Measurements from ENCODE around the gene MFRP. TPM values are rescaled to one million over a fixed set of nuclear protein-coding genes. Genes with fewer than 3 reads are reported as not detected.

MFRP gene
- total RNA-seq, 1 donor from 2014 or later: not detected

- DNase-seq (ENCODE audit: low read depth): no peak
- no peak overlapping the region for H3K4me3 ChIP-seq (ENCODE audit: low read depth, low read length)
- TF ChIP-seq CTCF (conservative IDR thresholded peaks at IDR 0.05; ENCODE audit: low read depth, low read length): no peak
Measured at GRCh38 chr11:119355091-119355843, 8.8 kb upstream of the MFRP start.

GRCh38 chr11:119352857-119353260 is 6.4 kb upstream of the MFRP start:
- no peak overlapping the region for H3K4me3 ChIP-seq (ENCODE audit: low read depth, low read length)
- DNase-seq (ENCODE audit: low read depth): no peak
- no peak for TF ChIP-seq CTCF (conservative IDR thresholded peaks at IDR 0.05; ENCODE audit: low read depth, low read length)

- H3K4me3 ChIP-seq (ENCODE audit: low read depth, low read length): no peak overlapping the region
- no peak for DNase-seq (ENCODE audit: low read depth)
- TF ChIP-seq CTCF (conservative IDR thresholded peaks at IDR 0.05; ENCODE audit: low read depth, low read length): no peak
Measured at GRCh38 chr11:119351232-119351631, 4.7 kb upstream of the MFRP start.

GRCh38 chr11:119350302-119350701 is 3.8 kb upstream of the MFRP start:
- no peak for DNase-seq (ENCODE audit: low read depth)
- no peak for TF ChIP-seq CTCF (conservative IDR thresholded peaks at IDR 0.05; ENCODE audit: low read depth, low read length)
- no peak overlapping the region for H3K4me3 ChIP-seq (ENCODE audit: low read depth, low read length)

- H3K4me3 ChIP-seq (ENCODE audit: low read depth, low read length): no peak overlapping the region
- DNase-seq (ENCODE audit: low read depth): no peak
- no peak for TF ChIP-seq CTCF (conservative IDR thresholded peaks at IDR 0.05; ENCODE audit: low read depth, low read length)
Measured at GRCh38 chr11:119347940-119348605, 1.6 kb upstream of the MFRP start.

GRCh38 chr11:119347242-119347641 is 737 bp upstream of the MFRP start:
- DNase-seq (ENCODE audit: low read depth): no peak
- TF ChIP-seq CTCF (conservative IDR thresholded peaks at IDR 0.05; ENCODE audit: low read depth, low read length): no peak
- H3K4me3 ChIP-seq (ENCODE audit: low read depth, low read length): no peak overlapping the region
